Raji (cell line): Measurements from ENCODE around the gene BCAS3.

ENCODE experiments used
- POLR2A ChIP-seq: IDR thresholded peaks from 2 replicates; pipeline ENCODE4 v1.6.1; 2011; ENCODE audit warnings: low read depth, low read length, control low read depth; ENCODE audit not compliant: insufficient read depth

BCAS3 gene

GRCh38 chr17:61401389-61402072 is 723.9 kb downstream of the BCAS3 start:
- TF ChIP-seq POLR2A = no peak

GRCh38 chr17:61402073-61402541 is 724.5 kb downstream of the BCAS3 start:
- no peak for TF ChIP-seq POLR2A

- no peak for TF ChIP-seq POLR2A
Measured at GRCh38 chr17:61402978-61403800, 725.5 kb downstream of the BCAS3 start.

GRCh38 chr17:61403801-61404662 is 726.4 kb downstream of the BCAS3 start:
- TF ChIP-seq POLR2A = no peak

- TF ChIP-seq POLR2A = no peak
Measured at GRCh38 chr17:61404663-61404912, 726.9 kb downstream of the BCAS3 start.

- no peak for TF ChIP-seq POLR2A
Measured at GRCh38 chr17:61404913-61405685, 727.4 kb downstream of the BCAS3 start.

- TF ChIP-seq POLR2A = no peak
Measured at GRCh38 chr17:61405686-61406536, 728.3 kb downstream of the BCAS3 start.

- TF ChIP-seq POLR2A = no peak
Measured at GRCh38 chr17:61406537-61406845, 728.8 kb downstream of the BCAS3 start.

- TF ChIP-seq POLR2A = no peak
Measured at GRCh38 chr17:61406971-61407911, 729.6 kb downstream of the BCAS3 start.

GRCh38 chr17:61408151-61409041 is 730.7 kb downstream of the BCAS3 start:
- TF ChIP-seq POLR2A = no peak

GRCh38 chr17:61409301-61410112 is 731.9 kb downstream of the BCAS3 start:
- no peak for TF ChIP-seq POLR2A
